Stomach (tissue), 9 donors: ENCODE data around the gene MMS19. TPM values are rescaled to one million over a fixed set of nuclear protein-coding genes. Genes with fewer than 3 reads are reported as not detected.

Experiments used
- DNase-seq, 2 donors: peaks; one replicate each; pipeline versions ENCODE4 v3.0.0 to v3.0.0-alpha.2; 2013 to 2019
- H3K27ac ChIP-seq, 5 donors: fragments of 200-600 bp in 4 of 5; sonication (generic) in 4 of 5; one replicate each; pipeline ENCODE4 v1.5.1; 2013 to 2019; ENCODE audit warnings: mild to moderate bottlenecking in 1 of 5, moderate library complexity in 1 of 5
- H3K27me3 ChIP-seq, 3 donors: fragments of 200-600 bp; sonication (generic); one replicate each; pipeline ENCODE4 v1.5.1; 2017 to 2019; ENCODE audit warnings: mixed run types in 1 of 3
- H3K36me3 ChIP-seq, 4 donors: fragments of 200-600 bp; sonication (generic); 1 replicate in 3 of 4; 2 replicates in 1 of 4; pipeline ENCODE4 v1.5.1; 2016 to 2019
- H3K4me1 ChIP-seq, 4 donors: fragments of 200-600 bp; sonication (generic); one replicate each; pipeline ENCODE4 v1.5.1; 2016 to 2019
- H3K4me3 ChIP-seq, 4 donors: fragments of 200-600 bp; sonication (generic) in 3 of 4; one replicate each; pipeline ENCODE4 v1.5.1; 2016 to 2019; ENCODE audit warnings: mild to moderate bottlenecking in 1 of 4
- H3K9me3 ChIP-seq, 4 donors: fragments of 200-600 bp; sonication (generic); one replicate each; pipeline ENCODE4 v1.5.1; 2016 to 2019
- CTCF ChIP-seq, 7 experiments: fragments of 450-650 bp in 4 of 7; fragments of 200-600 bp in 3 of 7; sonication (generic) in 3 of 7; IDR thresholded peaks; one replicate each; pipeline ENCODE4 v1.5.1; 2016 to 2019; ENCODE audit warnings: antibody characterized with exemption in 7 of 7, control low read depth in 2 of 7, mild to moderate bottlenecking in 1 of 7
- EP300 ChIP-seq: sonication (generic); formaldehyde crosslinking; IDR thresholded peaks from one replicate; pipeline ENCODE4 v1.6.1; 2017; ENCODE audit warnings: antibody characterized with exemption
- POLR2A ChIP-seq, 4 donors: fragments of 450-650 bp; IDR thresholded peaks; one replicate each; pipeline ENCODE4 v1.6.1; 2016; ENCODE audit warnings: antibody characterized with exemption in 4 of 4, control low read depth in 2 of 4, mild to moderate bottlenecking in 1 of 4, moderate library complexity in 1 of 4
- POLR2AphosphoS5 ChIP-seq, 3 donors: sonication (generic); formaldehyde crosslinking; IDR thresholded peaks; one replicate each; pipeline ENCODE4 v1.6.1; 2016; ENCODE audit warnings: antibody characterized with exemption in 3 of 3
- WGBS, 5 donors: extraction: QIAGEN DNeasy Blood & Tissue Kit in 3 of 5; methylation state at CpG; one replicate each; pipeline versions ENCODE4 v1.1.5 to v1.1.7; 2013 to 2018; 5-methylcytosine and 5-hydroxymethylcytosine counted together
- intact Hi-C: fragments of 100-400 bp; cut with DNase I; formaldehyde crosslinking; loops from one replicate; pipeline ENCODE4 v1.15.1; 2023; ENCODE audit warnings: low total_unique reads
- polyA plus RNA-seq, 3 donors: library from polyadenylated mRNA; stranded (reverse); fragments of 200-250 nt; gene quantifications; one replicate each; pipeline ENCODE4 v1.2.3, GENCODE V29; 2013
- total RNA-seq, 5 donors: library from RNA; depleted of rRNA; stranded (reverse); fragments of >200 nt; gene quantifications; one replicate each; pipeline versions ENCODE4 v1.1.0 to v1.2.3, GENCODE V29; 2014 to 2016
- donor health status: healthy with polysubstance abuse.
- donor health status: Bipolar disorder and iron deficiency.
- donor health status: healthy.

The MMS19 gene
- total and polyA plus RNA-seq, 8 donors, result 30.9 to 146 (median 58.4) TPM

GRCh38 chr10:97485647-97486281, 12.5 kb downstream of the MMS19 start:
- Histone ChIP-seq H3K4me1 (peaks cover 4 to 22% (median 14%) of the 10 kb centered on the region in 4 donors), H3K4me3 (no peak overlapping the region), H3K9me3 (no peaks in the 10 kb centered on the region), H3K27ac (no peak overlapping the region), H3K36me3 (peaks cover 5 to 46% (median 29%) of the 10 kb centered on the region in 4 donors), H3K27me3 (no peaks in the 10 kb centered on the region)
- TF ChIP-seq POLR2AphosphoS5 (IDR thresholded peaks at IDR 0.05) (no peak), EP300 (no peak), POLR2A (IDR thresholded peaks at IDR 0.05) (no peak), CTCF (IDR thresholded peaks at IDR 0.05) (no peak)
- DNase-seq, result no peak
- intact Hi-C loops, result no loop called here
- WGBS, 5 donors, result 82 to 92% (median 85%) methylated on average over 4 of the region's 4 CpGs

- no peak for DNase-seq
- H3K4me1 ChIP-seq, result peaks cover 0 to 7% (median 5%) of the 10 kb centered on the region in 4 donors
- H3K27ac ChIP-seq, result no peak overlapping the region
- no peak overlapping the region for H3K4me3 ChIP-seq
- H3K27me3 ChIP-seq, result no peaks in the 10 kb centered on the region
- no peak for TF ChIP-seq POLR2A (IDR thresholded peaks at IDR 0.05)
- no peak for TF ChIP-seq EP300
- TF ChIP-seq CTCF (IDR thresholded peaks at IDR 0.05), result no peak
- TF ChIP-seq POLR2AphosphoS5 (IDR thresholded peaks at IDR 0.05), result no peak
- no peaks in the 10 kb centered on the region for H3K9me3 ChIP-seq
- intact Hi-C loops, result no loop called here
- WGBS, 5 donors, result 88 to 96% (median 93%) methylated on average over 1 of the region's 1 CpG
- peaks cover 21 to 63% (median 47%) of the 10 kb centered on the region in 4 donors for H3K36me3 ChIP-seq
Observed at GRCh38 chr10:97483921-97484320, 14.3 kb downstream of the MMS19 start.

GRCh38 chr10:97483506-97483905, 14.7 kb downstream of the MMS19 start:
- WGBS, 5 donors, result 67 to 85% (median 83%) methylated on average over 3 of the region's 3 CpGs
- H3K36me3 ChIP-seq, result peaks cover 25 to 68% (median 51%) of the 10 kb centered on the region in 4 donors
- TF ChIP-seq POLR2A (IDR thresholded peaks at IDR 0.05) (no peak), CTCF (IDR thresholded peaks at IDR 0.05) (no peak), POLR2AphosphoS5 (IDR thresholded peaks at IDR 0.05) (no peak), EP300 (no peak)
- intact Hi-C loops, result no loop called here
- H3K27ac ChIP-seq, result no peak overlapping the region
- no peaks in the 10 kb centered on the region for H3K9me3 ChIP-seq
- DNase-seq, result no peak
- H3K27me3 ChIP-seq, result no peaks in the 10 kb centered on the region
- H3K4me1 ChIP-seq, result peaks cover 0 to 7% (median 5%) of the 10 kb centered on the region in 4 donors
- H3K4me3 ChIP-seq, result no peak overlapping the region

GRCh38 chr10:97482381-97482780, 15.8 kb downstream of the MMS19 start:
- WGBS, 5 donors, result 88 to 97% (median 93%) methylated on average over 1 of the region's 1 CpG
- no peaks in the 10 kb centered on the region for H3K9me3 ChIP-seq
- H3K27ac ChIP-seq, result no peak overlapping the region
- DNase-seq, result no peak
- H3K27me3 ChIP-seq, result no peaks in the 10 kb centered on the region
- H3K4me3 ChIP-seq, result no peak overlapping the region
- TF ChIP-seq CTCF (IDR thresholded peaks at IDR 0.05) (no peak), POLR2AphosphoS5 (IDR thresholded peaks at IDR 0.05) (no peak), EP300 (no peak), POLR2A (IDR thresholded peaks at IDR 0.05) (no peak)
- peaks cover 35 to 79% (median 62%) of the 10 kb centered on the region in 4 donors for H3K36me3 ChIP-seq
- intact Hi-C loops, result no loop called here
- peaks cover 0 to 7% (median 5%) of the 10 kb centered on the region in 4 donors for H3K4me1 ChIP-seq
